Ectodermal cell (in vitro differentiated cells): Measurements from ENCODE around the gene SLAIN2. TPM values are rescaled to one million over a fixed set of nuclear protein-coding genes. Genes with fewer than 3 reads are reported as not detected.
"Not testable (repeated sequence)": the region's sequence is repeated elsewhere in the genome, so short reads cannot be mapped to it uniquely, and the experiment has no call there.

Experiments used
- H3K27ac ChIP-seq: 2 replicates; pipeline ENCODE4 v1.7.0; 2013; ENCODE audit warnings: mild to moderate bottlenecking, low read depth, low read length; ENCODE audit not compliant: insufficient read depth, poor library complexity, severe bottlenecking
- H3K27me3 ChIP-seq: 2 replicates; pipeline ENCODE4 v1.7.0; 2013; ENCODE audit warnings: mild to moderate bottlenecking, low read length; ENCODE audit not compliant: insufficient read depth, control insufficient read depth, poor library complexity, severe bottlenecking
- H3K36me3 ChIP-seq: one replicate; pipeline ENCODE4 v1.7.0; 2013; ENCODE audit warnings: low read length; ENCODE audit not compliant: control insufficient read depth, insufficient read depth
- H3K4me1 ChIP-seq: one replicate; pipeline ENCODE4 v1.7.0; 2013; ENCODE audit warnings: low read length; ENCODE audit not compliant: control insufficient read depth, insufficient read depth
- H3K4me3 ChIP-seq: 2 replicates; pipeline ENCODE4 v1.7.0; 2013; ENCODE audit warnings: low read depth, low read length, control low read depth; ENCODE audit not compliant: insufficient read depth
- H3K9me3 ChIP-seq: 2 replicates; pipeline ENCODE4 v1.7.0; 2013; ENCODE audit warnings: mild to moderate bottlenecking, low read length, moderate library complexity; ENCODE audit not compliant: control insufficient read depth
- WGBS, 2 experiments: methylation state at CpG; one replicate each; pipeline ENCODE4 v1.1.7; 2013; ENCODE audit warnings: missing lambda C conversion rate in 2 of 2; 5-methylcytosine and 5-hydroxymethylcytosine counted together
- polyA plus RNA-seq, 4 experiments: library from polyadenylated mRNA; stranded (reverse); fragments of 50-300 nt; gene quantifications; one replicate each; pipeline ENCODE4 v1.2.3, GENCODE V29; 2013

SLAIN2 gene
- polyA plus RNA-seq (2013, experiment 1 of 4), result 49.0 TPM
- 41.6 TPM for polyA plus RNA-seq (2013, experiment 2 of 4)
- 37.5 TPM for polyA plus RNA-seq (2013, experiment 3 of 4)
- 38.8 TPM for polyA plus RNA-seq (2013, experiment 4 of 4)

- no peaks in the 10 kb centered on the region for H3K27me3 ChIP-seq
- 0% methylated on average over 89 of the region's 89 CpGs for WGBS, 2 experiments
- peaks cover 21% of the 10 kb centered on the region for H3K4me1 ChIP-seq
- H3K9me3 ChIP-seq, result no peaks in the 10 kb centered on the region
- peak within 1 kb of the TSS; percentile 88 for H3K27ac ChIP-seq
- no peaks in the 10 kb centered on the region for H3K36me3 ChIP-seq
- H3K4me3 ChIP-seq, result peak within 1 kb of the TSS; percentile 85
Measured at GRCh38 chr4:48340965-48341775, at the start of gene SLAIN2. SLAIN2 (plus strand) TSS chr4:48341529; CDS start chr4:48341740, 211 bp downstream.

GRCh38 chr4:48292218-48292790 lies 49.0 kb upstream of the SLAIN2 start:
- H3K36me3 ChIP-seq, H3K4me3 ChIP-seq, H3K27ac ChIP-seq, H3K4me1 ChIP-seq, H3K27me3 ChIP-seq, H3K9me3 ChIP-seq: not testable (repeated sequence)
- 92 to 93% methylated on average over 40 of the region's 40 CpGs for WGBS, 2 experiments

GRCh38 chr4:48295116-48295515 lies 46.2 kb upstream of the SLAIN2 start:
- Histone ChIP-seq H3K36me3 (no peaks in the 10 kb centered on the region), H3K27me3 (no peaks in the 10 kb centered on the region), H3K27ac (no peak overlapping the region), H3K9me3 (no peaks in the 10 kb centered on the region), H3K4me3 (no peak overlapping the region), H3K4me1 (no peaks in the 10 kb centered on the region)

- H3K4me3 ChIP-seq, result no peak overlapping the region
- H3K27ac ChIP-seq, result no peak overlapping the region
- H3K4me1 ChIP-seq, result no peaks in the 10 kb centered on the region
- H3K27me3 ChIP-seq, result no peaks in the 10 kb centered on the region
- H3K36me3 ChIP-seq, result no peaks in the 10 kb centered on the region
- H3K9me3 ChIP-seq, result no peaks in the 10 kb centered on the region
- WGBS, 2 experiments, result 84 to 90% methylated on average over 5 to 6 of the region's 6 CpGs
Measured at GRCh38 chr4:48296365-48296764, 45.0 kb upstream of the SLAIN2 start.

GRCh38 chr4:48297256-48297846 lies 44.0 kb upstream of the SLAIN2 start:
- WGBS, 2 experiments, result 98% methylated on average over 2 of the region's 2 CpGs
- H3K9me3 ChIP-seq, result no peaks in the 10 kb centered on the region
- H3K27ac ChIP-seq, result no peak overlapping the region
- no peaks in the 10 kb centered on the region for H3K36me3 ChIP-seq
- H3K27me3 ChIP-seq, result no peaks in the 10 kb centered on the region
- no peaks in the 10 kb centered on the region for H3K4me1 ChIP-seq
- no peak overlapping the region for H3K4me3 ChIP-seq

GRCh38 chr4:48299560-48299959 lies 41.8 kb upstream of the SLAIN2 start:
- H3K27me3 ChIP-seq, result no peaks in the 10 kb centered on the region
- no peaks in the 10 kb centered on the region for H3K4me1 ChIP-seq
- H3K27ac ChIP-seq, result no peak overlapping the region
- no peak overlapping the region for H3K4me3 ChIP-seq
- H3K9me3 ChIP-seq, result no peaks in the 10 kb centered on the region
- WGBS, 2 experiments, result 93 to 96% methylated on average over 4 of the region's 4 CpGs
- H3K36me3 ChIP-seq, result no peaks in the 10 kb centered on the region

- Histone ChIP-seq H3K27me3 (no peaks in the 10 kb centered on the region), H3K27ac (no peak overlapping the region)
- 93 to 94% methylated on average over 1 to 2 of the region's 2 CpGs for WGBS, 2 experiments
Measured at GRCh38 chr4:48300004-48300403, 41.3 kb upstream of the SLAIN2 start.

GRCh38 chr4:48305508-48305907 lies 35.8 kb upstream of the SLAIN2 start:
- no peaks in the 10 kb centered on the region for H3K27me3 ChIP-seq
- H3K36me3 ChIP-seq, result no peaks in the 10 kb centered on the region
- no peak overlapping the region for H3K27ac ChIP-seq
- H3K4me3 ChIP-seq, result no peak overlapping the region
- 93% methylated on average over 2 of the region's 3 CpGs; no CpG with 5 or more reads in 1 of the 2 experiments for WGBS, 2 experiments
- no peaks in the 10 kb centered on the region for H3K9me3 ChIP-seq
- no peaks in the 10 kb centered on the region for H3K4me1 ChIP-seq

More at GRCh38 chr4:48300004-48300403, 41.3 kb upstream of the SLAIN2 start:
- Histone ChIP-seq H3K36me3 (no peaks in the 10 kb centered on the region), H3K4me1 (no peaks in the 10 kb centered on the region), H3K9me3 (no peaks in the 10 kb centered on the region), H3K4me3 (no peak overlapping the region)

- Histone ChIP-seq H3K4me3 (no peak overlapping the region), H3K27ac (no peak overlapping the region), H3K9me3 (no peaks in the 10 kb centered on the region), H3K4me1 (no peaks in the 10 kb centered on the region), H3K36me3 (no peaks in the 10 kb centered on the region), H3K27me3 (no peaks in the 10 kb centered on the region)
- 94 to 95% methylated on average over 4 to 5 of the region's 5 CpGs for WGBS, 2 experiments
Measured at GRCh38 chr4:48307528-48307927, 33.8 kb upstream of the SLAIN2 start.

GRCh38 chr4:48308901-48309300 lies 32.4 kb upstream of the SLAIN2 start:
- Histone ChIP-seq H3K27ac (no peak overlapping the region), H3K9me3 (no peaks in the 10 kb centered on the region), H3K4me3 (no peak overlapping the region), H3K4me1 (no peaks in the 10 kb centered on the region), H3K36me3 (no peaks in the 10 kb centered on the region), H3K27me3 (no peaks in the 10 kb centered on the region)
- WGBS, 2 experiments, result 100% methylated on average over 2 of the region's 2 CpGs
